ENCODE results near the gene TMEM140. TPM values are rescaled to one million over a fixed set of nuclear protein-coding genes. Genes with fewer than 3 reads are reported as not detected.

Gene TMEM140
- total and polyA plus RNA-seq, 9 of the 15 experiments (the other 6 are each of a cell fraction or from before 2014, with no cell fraction given), result 0.03 to 0.82 (median 0.23) TPM

GRCh38 chr7:135170274-135170997 lies 22.6 kb downstream of the TMEM140 start, which contains the start of gene CYREN (continued):
- TF ChIP-seq MED1 (CRISPR knock-in tag; IDR thresholded peaks at IDR 0.05; ENCODE audit: borderline replicate concordance) (no peak), CTBP1 (IDR thresholded peaks at IDR 0.05; ENCODE audit: borderline replicate concordance) (peak; percentile 95), U2AF2 (optimal IDR thresholded peaks at IDR 0.05; ENCODE audit: low read depth, low read length) (no peak), ZBTB7A (IDR thresholded peaks at IDR 0.05; ENCODE audit: borderline replicate concordance, control insufficient read depth, low read depth, low read length) (peak; percentile 90), PHF20 (IDR thresholded peaks at IDR 0.05; ENCODE audit: partially characterized antibody) (peak; percentile 94), TOE1 (IDR thresholded peaks at IDR 0.05; ENCODE audit: borderline replicate concordance) (peak; percentile 92), TOE1 (CRISPR knock-in tag; IDR thresholded peaks at IDR 0.05; ENCODE audit: borderline replicate concordance, low read depth) (peak; percentile 89; the same call in 1 of the 2 replicates), ADNP (tag; IDR thresholded peaks at IDR 0.05) (peak; percentile 79; the same call in 1 of the 2 replicates), ETV6 (IDR thresholded peaks at IDR 0.05; ENCODE audit: borderline replicate concordance in 1 of 2, low read depth in 2 of 2, low read length in 1 of 2) (peak in 1 of 2 experiments; percentile 85; a peak in 2 of 4 replicates), ETV6 (CRISPR knock-in tag; IDR thresholded peaks at IDR 0.05; ENCODE audit: borderline replicate concordance) (peak; percentile 8), NEUROD1 (IDR thresholded peaks at IDR 0.05; ENCODE audit: borderline replicate concordance, low read depth, low read length, partially characterized antibody) (peak; percentile 24), BMI1 (IDR thresholded peaks at IDR 0.05; ENCODE audit: low read length) (no peak), HEY1 (CRISPR knock-in tag; IDR thresholded peaks at IDR 0.05; ENCODE audit: borderline replicate concordance) (0 out of 2 replicates have a peak, but pooled peaks have one; percentile 5), MCM5 (IDR thresholded peaks at IDR 0.05; ENCODE audit: low read depth) (no peak), ZNF586 (CRISPR knock-in tag; conservative IDR thresholded peaks at IDR 0.05) (0 out of 2 replicates have a peak, but pooled peaks have one; percentile 26), EHMT2 (IDR thresholded peaks at IDR 0.05) (peak; percentile 78), ZBTB5 (IDR thresholded peaks at IDR 0.05) (no peak), TBL1XR1 (IDR thresholded peaks at IDR 0.05; ENCODE audit: low read length in 2 of 2) (peak; percentile 60 to 62; a peak in 3 of 4 replicates), NR1H2 (CRISPR knock-in tag; IDR thresholded peaks at IDR 0.05) (peak; percentile 88; the same call in 1 of the 2 replicates), SMAD1 (IDR thresholded peaks at IDR 0.05; ENCODE audit: low read depth, low read length, partially characterized antibody) (peak; percentile 80)
- TF ChIP-seq, protein P1, sequence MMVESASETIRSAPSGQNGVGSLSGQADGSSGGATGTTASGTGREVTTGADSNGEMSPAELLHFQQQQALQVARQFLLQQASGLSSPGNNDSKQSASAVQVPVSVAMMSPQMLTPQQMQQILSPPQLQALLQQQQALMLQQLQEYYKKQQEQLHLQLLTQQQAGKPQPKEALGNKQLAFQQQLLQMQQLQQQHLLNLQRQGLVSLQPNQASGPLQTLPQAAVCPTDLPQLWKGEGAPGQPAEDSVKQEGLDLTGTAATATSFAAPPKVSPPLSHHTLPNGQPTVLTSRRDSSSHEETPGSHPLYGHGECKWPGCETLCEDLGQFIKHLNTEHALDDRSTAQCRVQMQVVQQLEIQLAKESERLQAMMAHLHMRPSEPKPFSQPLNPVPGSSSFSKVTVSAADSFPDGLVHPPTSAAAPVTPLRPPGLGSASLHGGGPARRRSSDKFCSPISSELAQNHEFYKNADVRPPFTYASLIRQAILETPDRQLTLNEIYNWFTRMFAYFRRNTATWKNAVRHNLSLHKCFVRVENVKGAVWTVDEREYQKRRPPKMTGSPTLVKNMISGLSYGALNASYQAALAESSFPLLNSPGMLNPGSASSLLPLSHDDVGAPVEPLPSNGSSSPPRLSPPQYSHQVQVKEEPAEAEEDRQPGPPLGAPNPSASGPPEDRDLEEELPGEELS (CRISPR knock-in tag; IDR thresholded peaks at IDR 0.05; ENCODE audit: borderline replicate concordance), result peak; percentile 29; the same call in 1 of the 2 replicates
- TF ChIP-seq, protein P2, sequence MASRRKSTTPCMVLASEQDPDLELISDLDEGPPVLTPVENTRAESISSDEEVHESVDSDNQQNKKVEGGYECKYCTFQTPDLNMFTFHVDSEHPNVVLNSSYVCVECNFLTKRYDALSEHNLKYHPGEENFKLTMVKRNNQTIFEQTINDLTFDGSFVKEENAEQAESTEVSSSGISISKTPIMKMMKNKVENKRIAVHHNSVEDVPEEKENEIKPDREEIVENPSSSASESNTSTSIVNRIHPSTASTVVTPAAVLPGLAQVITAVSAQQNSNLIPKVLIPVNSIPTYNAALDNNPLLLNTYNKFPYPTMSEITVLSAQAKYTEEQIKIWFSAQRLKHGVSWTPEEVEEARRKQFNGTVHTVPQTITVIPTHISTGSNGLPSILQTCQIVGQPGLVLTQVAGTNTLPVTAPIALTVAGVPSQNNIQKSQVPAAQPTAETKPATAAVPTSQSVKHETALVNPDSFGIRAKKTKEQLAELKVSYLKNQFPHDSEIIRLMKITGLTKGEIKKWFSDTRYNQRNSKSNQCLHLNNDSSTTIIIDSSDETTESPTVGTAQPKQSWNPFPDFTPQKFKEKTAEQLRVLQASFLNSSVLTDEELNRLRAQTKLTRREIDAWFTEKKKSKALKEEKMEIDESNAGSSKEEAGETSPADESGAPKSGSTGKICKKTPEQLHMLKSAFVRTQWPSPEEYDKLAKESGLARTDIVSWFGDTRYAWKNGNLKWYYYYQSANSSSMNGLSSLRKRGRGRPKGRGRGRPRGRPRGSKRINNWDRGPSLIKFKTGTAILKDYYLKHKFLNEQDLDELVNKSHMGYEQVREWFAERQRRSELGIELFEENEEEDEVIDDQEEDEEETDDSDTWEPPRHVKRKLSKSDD (conservative IDR thresholded peaks at IDR 0.05; ENCODE audit: low read length), result no peak

Measured in K562 (cell line).